HepG2 (cell line): ENCODE measurements around the gene NAB2. TPM values are rescaled to one million over a fixed set of nuclear protein-coding genes. Genes with fewer than 3 reads are reported as not detected.

Experiments used
- ATAC-seq: fragments of 200-7000 bp; cut with Tn5 transposase; 3 replicates; pipeline ENCODE4 v1.9.1; 2020; ENCODE audit warnings: mild to moderate bottlenecking, moderate library complexity
- BruUV-seq: library from RNA; stranded (reverse); fragments of 400-500 nt; replicated peaks from 2 replicates; lab custom pipeline; 2021; lab: Mats Ljungman, UMichigan
- CTCF ChIA-PET: fragments of 300-600 bp; formaldehyde crosslinking; extraction: SDS; loops from one replicate; lab custom pipeline; 2021; ENCODE audit warnings: low total read pairs, inconsistent platforms, low intra/inter-chr PET ratio; lab: Yijun Ruan, JAX
- POLR2A ChIA-PET: fragments of 350-600 bp; sonication (Branson Sonifier 250); formaldehyde crosslinking; loops from one replicate; lab custom pipeline; 2020; ENCODE audit warnings: antibody characterized with exemption, inconsistent platforms; lab: Yijun Ruan, JAX
- DNase-seq: peaks from one replicate; pipeline ENCODE4 v3.0.0-alpha.2; 2015; ENCODE audit warnings: low spot score
- FAIRE-seq: peaks from 3 replicates; lab custom pipeline; 2011; peaks lifted over from hg19 to GRCh38; lab: Jason Lieb, UNC
- H2AFZ ChIP-seq: one replicate; pipeline ENCODE4 v1.6.1; 2011; ENCODE audit warnings: low read length, inconsistent platforms
- H3K27ac ChIP-seq: fragments of 300-600 bp; 3 replicates; pipeline ENCODE4 v1.8.0; 2011; ENCODE audit warnings: mixed run types, mild to moderate bottlenecking, mixed read lengths, low read length, inconsistent platforms; ENCODE audit not compliant: insufficient read depth; ENCODE audit errors: extremely low read length
- H3K27me3 ChIP-seq, 2 experiments: fragments of 200-600 bp in 1 of 2; 2 replicates in 1 of 2; 3 replicates in 1 of 2; pipeline versions ENCODE4 v1.6.0 to v1.8.0; 2011; ENCODE audit warnings: low read length in 2 of 2, mild to moderate bottlenecking in 2 of 2, moderate library complexity in 2 of 2, inconsistent platforms in 1 of 2; ENCODE audit not compliant: insufficient read depth in 2 of 2, control insufficient read depth in 1 of 2
- H3K36me3 ChIP-seq, 2 experiments: fragments of 200-600 bp in 1 of 2; replicated peaks in 1 of 2; 2 replicates in 1 of 2; 3 replicates in 1 of 2; pipeline versions ENCODE4 v1.5.1 to v1.8.0; 2011; ENCODE audit warnings: low read length in 2 of 2, inconsistent platforms in 1 of 2; ENCODE audit not compliant: insufficient read depth in 2 of 2, control insufficient read depth in 1 of 2
- H3K4me1 ChIP-seq: 2 replicates; pipeline ENCODE4 v1.5.1; 2012; ENCODE audit warnings: low read length, inconsistent platforms; ENCODE audit not compliant: insufficient read depth
- H3K4me2 ChIP-seq: 2 replicates; pipeline ENCODE4 v1.6.0; 2011; ENCODE audit warnings: low read depth, low read length, inconsistent platforms
- H3K4me3 ChIP-seq, 3 experiments: fragments of 200-600 bp in 1 of 3; sonication (generic), shearing (Covaris generic) in 1 of 3; replicated peaks in 1 of 3; 2 replicates each; pipeline ENCODE4 v1.5.1; 2011 to 2016; ENCODE audit warnings: low read length in 3 of 3, inconsistent platforms in 2 of 3, low read depth in 2 of 3, mild to moderate bottlenecking in 2 of 3, control low read depth in 1 of 3, mixed read lengths in 1 of 3; ENCODE audit not compliant: insufficient read depth in 1 of 3
- H3K79me2 ChIP-seq: one replicate; pipeline ENCODE4 v1.6.1; 2011; ENCODE audit warnings: low read length, inconsistent platforms; ENCODE audit not compliant: insufficient read depth
- H3K9ac ChIP-seq: 2 replicates; pipeline ENCODE4 v1.6.0; 2011; ENCODE audit warnings: mild to moderate bottlenecking, low read depth, low read length, inconsistent platforms; ENCODE audit not compliant: insufficient read depth
- H3K9me3 ChIP-seq: 2 replicates; pipeline ENCODE4 v1.5.1; 2012; ENCODE audit warnings: mild to moderate bottlenecking, low read length
- H4K20me1 ChIP-seq: 2 replicates; pipeline ENCODE4 v1.6.0; 2011; ENCODE audit warnings: inconsistent platforms, mild to moderate bottlenecking, low read length, moderate library complexity; ENCODE audit not compliant: insufficient read depth
- ARID3A ChIP-seq: IDR thresholded peaks from 2 replicates; pipeline ENCODE4 v1.6.1; 2012; ENCODE audit warnings: low read depth, low read length, improper control_type of control experiment
- MXD1 ChIP-seq: sonication (generic); formaldehyde crosslinking; IDR thresholded peaks from 2 replicates; pipeline ENCODE4 v1.4.0; 2020; ENCODE audit warnings: mild to moderate bottlenecking, missing genetic modification reagents
- NCOA2 ChIP-seq: sonication (generic); formaldehyde crosslinking; IDR thresholded peaks from 2 replicates; pipeline ENCODE4 v1.8.0; 2022; ENCODE audit warnings: inconsistent platforms
- NFIC ChIP-seq: IDR thresholded peaks from 2 replicates; pipeline ENCODE4 v1.6.1; 2012; ENCODE audit warnings: mild to moderate bottlenecking, low read length, inconsistent platforms
- RAD21 ChIP-seq: fragments of 450-650 bp; formaldehyde crosslinking; IDR thresholded peaks from 2 replicates; pipeline ENCODE4 v1.5.0; 2020; ENCODE audit warnings: mild to moderate bottlenecking
- THAP8 ChIP-seq: sonication (generic); formaldehyde crosslinking; IDR thresholded peaks from 2 replicates; pipeline ENCODE4 v1.5.1; 2020; ENCODE audit warnings: missing genetic modification reagents, mild to moderate bottlenecking, borderline replicate concordance
- ZFAT ChIP-seq: sonication (generic); formaldehyde crosslinking; conservative IDR thresholded peaks from 2 replicates; pipeline ENCODE4 v1.8.1; 2023; ENCODE audit warnings: missing genetic modification reagents, inconsistent platforms
- ZNF276 ChIP-seq: sonication (generic); formaldehyde crosslinking; IDR thresholded peaks from 2 replicates; pipeline ENCODE4 v1.4.0; 2020; ENCODE audit warnings: mild to moderate bottlenecking, low read depth, missing genetic modification reagents
- ZNF724P ChIP-seq: sonication (generic); formaldehyde crosslinking; IDR thresholded peaks from 2 replicates; pipeline ENCODE4 v1.8.0; 2022; ENCODE audit warnings: missing genetic modification reagents, borderline replicate concordance
- ZNF768 ChIP-seq: sonication (generic); formaldehyde crosslinking; IDR thresholded peaks from 2 replicates; pipeline ENCODE4 v1.4.0; 2020; ENCODE audit warnings: missing genetic modification reagents
- ZNF850 ChIP-seq: sonication (generic); formaldehyde crosslinking; conservative IDR thresholded peaks from 2 replicates; pipeline ENCODE4 v1.9.0; 2021; ENCODE audit warnings: mild to moderate bottlenecking, missing genetic modification reagents
- WGBS: methylation state at CpG from one replicate; pipeline ENCODE4 v1.1.6; 2017; ENCODE audit warnings: low lambda C conversion rate; 5-methylcytosine and 5-hydroxymethylcytosine counted together
- in situ Hi-C: cut with HindIII; loops from 2 replicates; pipeline ENCODE4 v1.10.0; 2017; ENCODE audit warnings: low pct_unique_long_range_greater_than_20kb; ENCODE audit not compliant: extremely low pct_ligation_motif_present
- intact Hi-C: fragments of 100-400 bp; cut with micrococcal nuclease; formaldehyde crosslinking; loops from one replicate; pipeline ENCODE4 v1.10.0; 2022; ENCODE audit not compliant: unreplicated experiment
- polyA plus RNA-seq, 8 experiments: library from polyadenylated mRNA; depleted of rRNA in 3 of 8; stranded (reverse) in 7 of 8; unstranded in 1 of 8; fragments of >200 nt; fragmentation: Illumina TruSeq in 4 of 8; extraction: Trizol in 4 of 8; gene quantifications; 2 replicates each; pipeline versions ENCODE4 v1.2.1 to v1.2.3, GENCODE V29; 2011 to 2016; ENCODE audit warnings: low read depth in 4 of 8, missing spikeins in 1 of 8, mixed read lengths in 1 of 8; ENCODE audit not compliant: insufficient read depth in 1 of 8
- total RNA-seq, 5 experiments: library from RNA; depleted of rRNA; stranded (reverse); fragments of >200 nt; fragmentation: Illumina TruSeq; extraction: Trizol; gene quantifications; 2 replicates each; pipeline ENCODE4 v1.2.3, GENCODE V29; 2016; ENCODE audit warnings: low read depth in 1 of 5
- TF ChIP-seq, protein P1 (sequence below): sonication (generic); formaldehyde crosslinking; IDR thresholded peaks from 2 replicates; pipeline ENCODE4 v1.8.1; 2023; ENCODE audit warnings: mild to moderate bottlenecking, missing genetic modification reagents
- TF ChIP-seq, protein P2 (sequence below): sonication (generic); formaldehyde crosslinking; IDR thresholded peaks from 2 replicates; pipeline ENCODE4 v1.5.1; 2020; ENCODE audit warnings: missing genetic modification reagents, mild to moderate bottlenecking, borderline replicate concordance

NAB2 gene
- total and polyA plus RNA-seq, 2 of the 13 experiments (the other 11 are each of a cell fraction or from before 2014, with no cell fraction given), result 11.7 to 12.9 TPM

DNA sequence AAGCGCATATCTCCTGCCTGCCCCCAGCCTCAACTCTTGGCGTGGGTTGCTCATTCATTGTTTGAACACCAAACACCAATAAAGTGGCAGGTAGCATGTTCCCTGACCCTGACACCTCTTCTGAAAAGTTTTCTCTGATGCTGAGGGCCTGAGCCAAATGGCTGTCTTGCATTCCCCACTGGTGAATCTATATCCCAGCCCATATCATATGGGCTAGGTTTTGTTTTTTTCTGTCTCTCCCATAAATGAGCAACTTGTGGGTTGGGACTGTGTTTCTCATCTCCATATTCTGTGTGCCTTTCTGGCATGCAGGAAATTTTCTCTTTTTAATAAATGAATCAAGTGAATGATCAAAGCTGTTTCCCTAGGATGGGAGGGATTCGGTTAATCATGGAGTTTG is 44.0 kb upstream of the NAB2 start:
- TF ChIP-seq ZNF768 (CRISPR knock-in tag) (no peak), ZNF276 (CRISPR knock-in tag) (no peak), ZNF850 (no peak), NFIC (no peak), RAD21 (CRISPR knock-in tag) (no peak), ZNF724P (CRISPR knock-in tag) (no peak), ZFAT (no peak), NCOA2 (no peak), ARID3A (no peak), MXD1 (CRISPR knock-in tag) (no peak), THAP8 (CRISPR knock-in tag) (no peak)
- TF ChIP-seq, protein P1, sequence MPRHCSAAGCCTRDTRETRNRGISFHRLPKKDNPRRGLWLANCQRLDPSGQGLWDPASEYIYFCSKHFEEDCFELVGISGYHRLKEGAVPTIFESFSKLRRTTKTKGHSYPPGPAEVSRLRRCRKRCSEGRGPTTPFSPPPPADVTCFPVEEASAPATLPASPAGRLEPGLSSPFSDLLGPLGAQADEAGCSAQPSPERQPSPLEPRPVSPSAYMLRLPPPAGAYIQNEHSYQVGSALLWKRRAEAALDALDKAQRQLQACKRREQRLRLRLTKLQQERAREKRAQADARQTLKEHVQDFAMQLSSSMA (CRISPR knock-in tag), result no peak
- TF ChIP-seq, protein P2, sequence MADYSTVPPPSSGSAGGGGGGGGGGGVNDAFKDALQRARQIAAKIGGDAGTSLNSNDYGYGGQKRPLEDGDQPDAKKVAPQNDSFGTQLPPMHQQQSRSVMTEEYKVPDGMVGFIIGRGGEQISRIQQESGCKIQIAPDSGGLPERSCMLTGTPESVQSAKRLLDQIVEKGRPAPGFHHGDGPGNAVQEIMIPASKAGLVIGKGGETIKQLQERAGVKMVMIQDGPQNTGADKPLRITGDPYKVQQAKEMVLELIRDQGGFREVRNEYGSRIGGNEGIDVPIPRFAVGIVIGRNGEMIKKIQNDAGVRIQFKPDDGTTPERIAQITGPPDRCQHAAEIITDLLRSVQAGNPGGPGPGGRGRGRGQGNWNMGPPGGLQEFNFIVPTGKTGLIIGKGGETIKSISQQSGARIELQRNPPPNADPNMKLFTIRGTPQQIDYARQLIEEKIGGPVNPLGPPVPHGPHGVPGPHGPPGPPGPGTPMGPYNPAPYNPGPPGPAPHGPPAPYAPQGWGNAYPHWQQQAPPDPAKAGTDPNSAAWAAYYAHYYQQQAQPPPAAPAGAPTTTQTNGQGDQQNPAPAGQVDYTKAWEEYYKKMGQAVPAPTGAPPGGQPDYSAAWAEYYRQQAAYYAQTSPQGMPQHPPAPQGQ (CRISPR knock-in tag), result no peak
- Histone ChIP-seq H3K4me1 (peaks cover 21% of the 10 kb centered on the region), H3K9me3 (no peaks in the 10 kb centered on the region), H3K4me2 (no peak overlapping the region), H3K4me3 (no peak overlapping the region), H4K20me1 (no peaks in the 10 kb centered on the region), H3K27me3 (no peaks in the 10 kb centered on the region), H2AFZ (no peak overlapping the region), H3K79me2 (no peaks in the 10 kb centered on the region), H3K36me3 (no peaks in the 10 kb centered on the region), H3K27ac (no peak overlapping the region), H3K9ac (no peak overlapping the region)
- no TSS peak for BruUV-seq
- CTCF ChIA-PET, result no interaction called here
- POLR2A ChIA-PET, result no interaction called here
- WGBS, result 94% methylated on average over 3 of the region's 3 CpGs
- ATAC-seq, result no peak
- in situ Hi-C loops, result no loop called here
- intact Hi-C loops, result no loop called here
- DNase-seq, result no peak
- no peak for FAIRE-seq
